Measurements from ENCODE around the gene NKX2-8. TPM values are rescaled to one million over a fixed set of nuclear protein-coding genes. Genes with fewer than 3 reads are reported as not detected.

The NKX2-8 gene
- not detected for total RNA-seq
- not detected for total RNA-seq (2013)

GRCh38 chr14:36582011-36582873, at the start of gene NKX2-8:
Gene NKX2-8 (minus strand): TSS chr14:36582614. CDS start chr14:36582389, 225 bp downstream.
- no peak within 1 kb of the TSS for H3K27ac Mint-ChIP-seq
- no peak for DNase-seq
- H3K27ac ChIP-seq (ENCODE audit: low read length): no peak within 1 kb of the TSS
- H3K9me3 Mint-ChIP-seq: no peaks in the 10 kb centered on the region
- WGBS (ENCODE audit: insufficient coverage): 8% methylated on average over 62 of the region's 62 CpGs
- no peak for ATAC-seq
- no peaks in the 10 kb centered on the region for H3K36me3 ChIP-seq (ENCODE audit: control insufficient read depth, insufficient read depth, low read length)
- no peaks in the 10 kb centered on the region for H3K36me3 Mint-ChIP-seq
- H3K4me1 Mint-ChIP-seq: no peaks in the 10 kb centered on the region
- H3K4me3 Mint-ChIP-seq: no peak within 1 kb of the TSS
- H3K27me3 Mint-ChIP-seq (ENCODE audit: low read depth in 2 of 2): peaks cover 41 to 45% of the 10 kb centered on the region in 2 donors
- intact Hi-C loops (cut with micrococcal nuclease): no loop called here
- H3K4me3 ChIP-seq (ENCODE audit: low read length): no peak within 1 kb of the TSS
- no peaks in the 10 kb centered on the region for H3K4me1 ChIP-seq (ENCODE audit: control insufficient read depth, insufficient read depth, low read length)
- H3K27me3 ChIP-seq (ENCODE audit: control insufficient read depth, insufficient read depth, low read length): peaks cover 41% of the 10 kb centered on the region
- no peaks in the 10 kb centered on the region for H3K9me3 ChIP-seq (ENCODE audit: control insufficient read depth, insufficient read depth, low read length)
- no peak for TF ChIP-seq CTCF (IDR thresholded peaks at IDR 0.05)

GRCh38 chr14:36627981-36628380, 45.6 kb upstream of the NKX2-8 start:
- ATAC-seq: no peak
- no peak overlapping the region for H3K27ac ChIP-seq (ENCODE audit: low read length)
- intact Hi-C loops (cut with micrococcal nuclease): no loop called here
- H3K4me1 ChIP-seq (ENCODE audit: control insufficient read depth, insufficient read depth, low read length): no peaks in the 10 kb centered on the region
- no peak overlapping the region for H3K4me3 ChIP-seq (ENCODE audit: low read length)
- H3K27ac Mint-ChIP-seq: no peak overlapping the region
- DNase-seq: no peak
- H3K36me3 ChIP-seq (ENCODE audit: control insufficient read depth, insufficient read depth, low read length): no peaks in the 10 kb centered on the region
- H3K27me3 ChIP-seq (ENCODE audit: control insufficient read depth, insufficient read depth, low read length): no peaks in the 10 kb centered on the region
- no peaks in the 10 kb centered on the region for H3K27me3 Mint-ChIP-seq (ENCODE audit: low read depth in 2 of 2)
- H3K4me3 Mint-ChIP-seq: no peak overlapping the region
- no peaks in the 10 kb centered on the region for H3K36me3 Mint-ChIP-seq
- no peaks in the 10 kb centered on the region for H3K4me1 Mint-ChIP-seq
- H3K9me3 ChIP-seq (ENCODE audit: control insufficient read depth, insufficient read depth, low read length): peaks cover 3% of the 10 kb centered on the region
- 73% methylated on average over 3 of the region's 3 CpGs for WGBS (ENCODE audit: insufficient coverage)
- TF ChIP-seq CTCF (IDR thresholded peaks at IDR 0.05): no peak
- peaks cover 0 to 4% of the 10 kb centered on the region in 2 donors for H3K9me3 Mint-ChIP-seq

GRCh38 chr14:36626151-36626550, 43.7 kb upstream of the NKX2-8 start:
- WGBS (ENCODE audit: insufficient coverage): 77% methylated on average over 4 of the region's 4 CpGs
- peaks cover 3% of the 10 kb centered on the region for H3K9me3 ChIP-seq (ENCODE audit: control insufficient read depth, insufficient read depth, low read length)

More at GRCh38 chr14:36626151-36626550, 43.7 kb upstream of the NKX2-8 start:
- Histone ChIP-seq H3K27ac (ENCODE audit: low read length) (no peak overlapping the region), H3K27me3 (ENCODE audit: control insufficient read depth, insufficient read depth, low read length) (no peaks in the 10 kb centered on the region), H3K4me3 (ENCODE audit: low read length) (no peak overlapping the region), H3K36me3 (ENCODE audit: control insufficient read depth, insufficient read depth, low read length) (no peaks in the 10 kb centered on the region), H3K4me1 (ENCODE audit: control insufficient read depth, insufficient read depth, low read length) (no peaks in the 10 kb centered on the region)
- Mint-ChIP-seq H3K27ac (no peak overlapping the region), H3K4me1 (no peaks in the 10 kb centered on the region), H3K27me3 (ENCODE audit: low read depth in 2 of 2) (no peaks in the 10 kb centered on the region), H3K9me3 (peaks cover 0 to 4% of the 10 kb centered on the region in 2 donors), H3K36me3 (no peaks in the 10 kb centered on the region), H3K4me3 (no peak overlapping the region)
- ATAC-seq: no peak
- no peak for TF ChIP-seq CTCF (IDR thresholded peaks at IDR 0.05)
- intact Hi-C loops (cut with micrococcal nuclease): no loop called here
- DNase-seq: no peak

All from natural killer cell (primary cell).